Caco-2 (cell line): ENCODE measurements around the gene ARHGEF5. TPM values are rescaled to one million over a fixed set of nuclear protein-coding genes. Genes with fewer than 3 reads are reported as not detected.

Experiments
- BruUV-seq: library from RNA; stranded (reverse); fragments of 400-500 nt; replicated peaks from 2 replicates; lab custom pipeline; 2021; lab: Mats Ljungman, UMichigan
- CTCF ChIA-PET: fragments of 300-600 bp; sonication (Branson Sonifier 250); formaldehyde crosslinking; loops from one replicate; lab custom pipeline; 2022; ENCODE audit warnings: antibody characterized with exemption; lab: Charles Lee
- POLR2A ChIA-PET: fragments of 300-600 bp; sonication (Branson Sonifier 250); formaldehyde crosslinking; loops from one replicate; lab custom pipeline; 2022; ENCODE audit warnings: antibody characterized with exemption; lab: Charles Lee
- DNase-seq, 2 experiments: peaks; one replicate each; pipeline versions ENCODE4 v3.0.0 to v3.0.0-alpha.2; 2020 to 2022
- H3K27me3 ChIP-seq: replicated peaks from 2 replicates; pipeline ENCODE4 v1.6.0; 2011; ENCODE audit warnings: low read length; ENCODE audit not compliant: control insufficient read depth, insufficient read depth
- H3K36me3 ChIP-seq: 2 replicates; pipeline ENCODE4 v1.5.1; 2011; ENCODE audit warnings: low read length; ENCODE audit not compliant: control insufficient read depth, insufficient read depth
- H3K4me1 ChIP-seq: fragments of 250-450 bp; sonication (Bioruptor Pico); 2 replicates; pipeline ENCODE4 v1.5.1; 2020; ENCODE audit warnings: mild to moderate bottlenecking
- H3K4me3 ChIP-seq: 2 replicates; pipeline ENCODE4 v1.5.1; 2011; ENCODE audit warnings: low read depth, mild to moderate bottlenecking, control low read depth, low read length
- H3K9me3 ChIP-seq: fragments of 250-450 bp; sonication (Bioruptor Pico); 2 replicates; pipeline ENCODE4 v1.5.1; 2020; ENCODE audit warnings: mild to moderate bottlenecking, moderate library complexity
- H3K27ac Mint-ChIP-seq: one replicate; pipeline ENCODE4 v1.8.0; 2022; ENCODE audit warnings: mixed read lengths; ENCODE audit not compliant: unreplicated experiment
- H3K27me3 Mint-ChIP-seq: one replicate; pipeline ENCODE4 v1.8.0; 2022; ENCODE audit warnings: mixed read lengths; ENCODE audit not compliant: insufficient read depth, unreplicated experiment
- H3K36me3 Mint-ChIP-seq: one replicate; pipeline ENCODE4 v1.8.0; 2022; ENCODE audit warnings: mild to moderate bottlenecking, mixed read lengths; ENCODE audit not compliant: insufficient read depth, unreplicated experiment
- H3K4me1 Mint-ChIP-seq: one replicate; pipeline ENCODE4 v1.8.0; 2022; ENCODE audit warnings: low read depth, mixed read lengths; ENCODE audit not compliant: unreplicated experiment
- H3K4me3 Mint-ChIP-seq: one replicate; pipeline ENCODE4 v1.8.0; 2022; ENCODE audit warnings: mild to moderate bottlenecking, moderate library complexity, mixed read lengths; ENCODE audit not compliant: unreplicated experiment
- H3K9me3 Mint-ChIP-seq: one replicate; pipeline ENCODE4 v1.8.0; 2022; ENCODE audit warnings: mixed read lengths; ENCODE audit not compliant: unreplicated experiment
- CTCF ChIP-seq, 2 experiments: fragments of 200-600 bp in 1 of 2; IDR thresholded peaks; 1 replicate in 1 of 2; 2 replicates in 1 of 2; pipeline versions ENCODE4 v1.5.1 to v1.8.0; 2011 to 2022; ENCODE audit warnings: antibody characterized with exemption in 1 of 2, control low read depth in 1 of 2, inconsistent platforms in 1 of 2, low read depth in 1 of 2, low read length in 1 of 2, mild to moderate bottlenecking in 1 of 2, moderate library complexity in 1 of 2; ENCODE audit not compliant: insufficient read depth in 1 of 2, severe bottlenecking in 1 of 2, unreplicated experiment in 1 of 2
- intact Hi-C: fragments of 100-400 bp; cut with micrococcal nuclease; formaldehyde crosslinking; loops from one replicate; pipeline ENCODE4 v1.10.0; 2022; ENCODE audit not compliant: unreplicated experiment
- total RNA-seq: library from RNA; stranded (reverse); gene quantifications from 2 replicates; pipeline ENCODE4 v1.2.3, GENCODE V29; 2022

The ARHGEF5 gene
- total RNA-seq, 1 experiment from 2014 or later = 26.4 TPM

- H3K36me3 Mint-ChIP-seq = peaks cover 4% of the 10 kb centered on the region
- H3K27me3 ChIP-seq = no peaks in the 10 kb centered on the region
- peak overlapping the region; percentile 62 for H3K27ac Mint-ChIP-seq
- H3K4me3 Mint-ChIP-seq = peak overlapping the region; percentile 72
- H3K4me1 ChIP-seq = 0 out of 2 replicates have a peak, but pooled peaks cover 12% of the 10 kb centered on the region
- intact Hi-C loops = no loop called here
- no peaks in the 10 kb centered on the region for H3K36me3 ChIP-seq
- peak overlapping the region; percentile 39 for H3K4me3 ChIP-seq
- H3K9me3 ChIP-seq = no peaks in the 10 kb centered on the region
- TF ChIP-seq CTCF (IDR thresholded peaks at IDR 0.05; ENCODE audit: insufficient read depth in 1 of 2, low read depth in 1 of 2, low read length in 1 of 2, severe bottlenecking in 1 of 2, unreplicated experiment in 1 of 2) = no peak
- peak; percentile 49 to 51 for DNase-seq
- POLR2A ChIA-PET = no interaction called here
- CTCF ChIA-PET = interaction anchor here (0.6 to 1.2 kb wide), 3 partner anchors 49 to 257 kb away, joined by 3 read pairs; no protein-coding TSS in a partner anchor
- no peaks in the 10 kb centered on the region for H3K9me3 Mint-ChIP-seq
- no TSS peak for BruUV-seq
- peaks cover 15% of the 10 kb centered on the region for H3K4me1 Mint-ChIP-seq
- no peaks in the 10 kb centered on the region for H3K27me3 Mint-ChIP-seq
Observed at GRCh38 chr7:144384555-144385245, 29.5 kb downstream of the ARHGEF5 start.

- no TSS peak for BruUV-seq
- no peak for TF ChIP-seq CTCF (IDR thresholded peaks at IDR 0.05; ENCODE audit: insufficient read depth in 1 of 2, low read depth in 1 of 2, low read length in 1 of 2, severe bottlenecking in 1 of 2, unreplicated experiment in 1 of 2)
- CTCF ChIA-PET = no interaction called here
- Histone ChIP-seq H3K4me1 (0 out of 2 replicates have a peak, but pooled peaks cover 12% of the 10 kb centered on the region), H3K27me3 (no peaks in the 10 kb centered on the region), H3K9me3 (no peaks in the 10 kb centered on the region), H3K4me3 (no peak overlapping the region), H3K36me3 (no peaks in the 10 kb centered on the region)
- intact Hi-C loops = no loop called here
- no peak for DNase-seq
- POLR2A ChIA-PET = no interaction called here
- H3K27ac Mint-ChIP-seq = no peak overlapping the region
- peaks cover 4% of the 10 kb centered on the region for H3K36me3 Mint-ChIP-seq
- H3K27me3 Mint-ChIP-seq = no peaks in the 10 kb centered on the region
- no peaks in the 10 kb centered on the region for H3K9me3 Mint-ChIP-seq
- H3K4me1 Mint-ChIP-seq = peaks cover 15% of the 10 kb centered on the region
- H3K4me3 Mint-ChIP-seq = no peak overlapping the region
Observed at GRCh38 chr7:144386741-144387140, 31.5 kb downstream of the ARHGEF5 start.

- BruUV-seq = no TSS peak
- H3K36me3 ChIP-seq = no peaks in the 10 kb centered on the region
- H3K9me3 ChIP-seq = no peaks in the 10 kb centered on the region
- DNase-seq = no peak
- no peaks in the 10 kb centered on the region for H3K27me3 Mint-ChIP-seq
- peaks cover 4% of the 10 kb centered on the region for H3K36me3 Mint-ChIP-seq
- no peak overlapping the region for H3K27ac Mint-ChIP-seq
- H3K4me1 Mint-ChIP-seq = peaks cover 15% of the 10 kb centered on the region
- H3K27me3 ChIP-seq = no peaks in the 10 kb centered on the region
- no peak for TF ChIP-seq CTCF (IDR thresholded peaks at IDR 0.05; ENCODE audit: insufficient read depth in 1 of 2, low read depth in 1 of 2, low read length in 1 of 2, severe bottlenecking in 1 of 2, unreplicated experiment in 1 of 2)
- ChIA-PET CTCF (no interaction called here), POLR2A (no interaction called here)
- H3K4me3 ChIP-seq = no peak overlapping the region
- H3K4me1 ChIP-seq = 0 out of 2 replicates have a peak, but pooled peaks cover 7% of the 10 kb centered on the region
- H3K4me3 Mint-ChIP-seq = no peak overlapping the region
- H3K9me3 Mint-ChIP-seq = no peaks in the 10 kb centered on the region
- intact Hi-C loops = no loop called here
Observed at GRCh38 chr7:144388950-144389349, 33.7 kb downstream of the ARHGEF5 start.
